HepG2 (cell line): Measurements from ENCODE around the gene AGPAT3. TPM values are rescaled to one million over a fixed set of nuclear protein-coding genes. Genes with fewer than 3 reads are reported as not detected.

Experiments
- ATAC-seq: fragments of 200-7000 bp; cut with Tn5 transposase; 3 replicates; pipeline ENCODE4 v1.9.1; 2020; ENCODE audit warnings: mild to moderate bottlenecking, moderate library complexity
- BruUV-seq: library from RNA; stranded (reverse); fragments of 400-500 nt; replicated peaks from 2 replicates; lab custom pipeline; 2021; lab: Mats Ljungman, UMichigan
- CTCF ChIA-PET: fragments of 300-600 bp; formaldehyde crosslinking; extraction: SDS; loops from one replicate; lab custom pipeline; 2021; ENCODE audit warnings: low total read pairs, inconsistent platforms, low intra/inter-chr PET ratio; lab: Yijun Ruan, JAX
- POLR2A ChIA-PET: fragments of 350-600 bp; sonication (Branson Sonifier 250); formaldehyde crosslinking; loops from one replicate; lab custom pipeline; 2020; ENCODE audit warnings: antibody characterized with exemption, inconsistent platforms; lab: Yijun Ruan, JAX
- DNase-seq: peaks from one replicate; pipeline ENCODE4 v3.0.0-alpha.2; 2015; ENCODE audit warnings: low spot score
- FAIRE-seq: peaks from 3 replicates; lab custom pipeline; 2011; peaks lifted over from hg19 to GRCh38; lab: Jason Lieb, UNC
- H2AFZ ChIP-seq: one replicate; pipeline ENCODE4 v1.6.1; 2011; ENCODE audit warnings: low read length, inconsistent platforms
- H3K27ac ChIP-seq: fragments of 300-600 bp; 3 replicates; pipeline ENCODE4 v1.8.0; 2011; ENCODE audit warnings: mixed run types, mild to moderate bottlenecking, mixed read lengths, low read length, inconsistent platforms; ENCODE audit not compliant: insufficient read depth; ENCODE audit errors: extremely low read length
- H3K27me3 ChIP-seq, 2 experiments: fragments of 200-600 bp in 1 of 2; 2 replicates in 1 of 2; 3 replicates in 1 of 2; pipeline versions ENCODE4 v1.6.0 to v1.8.0; 2011; ENCODE audit warnings: low read length in 2 of 2, mild to moderate bottlenecking in 2 of 2, moderate library complexity in 2 of 2, inconsistent platforms in 1 of 2; ENCODE audit not compliant: insufficient read depth in 2 of 2, control insufficient read depth in 1 of 2
- H3K36me3 ChIP-seq, 2 experiments: fragments of 200-600 bp in 1 of 2; replicated peaks in 1 of 2; 2 replicates in 1 of 2; 3 replicates in 1 of 2; pipeline versions ENCODE4 v1.5.1 to v1.8.0; 2011; ENCODE audit warnings: low read length in 2 of 2, inconsistent platforms in 1 of 2; ENCODE audit not compliant: insufficient read depth in 2 of 2, control insufficient read depth in 1 of 2
- H3K4me1 ChIP-seq: 2 replicates; pipeline ENCODE4 v1.5.1; 2012; ENCODE audit warnings: low read length, inconsistent platforms; ENCODE audit not compliant: insufficient read depth
- H3K4me2 ChIP-seq: 2 replicates; pipeline ENCODE4 v1.6.0; 2011; ENCODE audit warnings: low read depth, low read length, inconsistent platforms
- H3K4me3 ChIP-seq, 3 experiments: fragments of 200-600 bp in 1 of 3; sonication (generic), shearing (Covaris generic) in 1 of 3; replicated peaks in 1 of 3; 2 replicates each; pipeline ENCODE4 v1.5.1; 2011 to 2016; ENCODE audit warnings: low read length in 3 of 3, inconsistent platforms in 2 of 3, low read depth in 2 of 3, mild to moderate bottlenecking in 2 of 3, control low read depth in 1 of 3, mixed read lengths in 1 of 3; ENCODE audit not compliant: insufficient read depth in 1 of 3
- H3K79me2 ChIP-seq: one replicate; pipeline ENCODE4 v1.6.1; 2011; ENCODE audit warnings: low read length, inconsistent platforms; ENCODE audit not compliant: insufficient read depth
- H3K9ac ChIP-seq: 2 replicates; pipeline ENCODE4 v1.6.0; 2011; ENCODE audit warnings: mild to moderate bottlenecking, low read depth, low read length, inconsistent platforms; ENCODE audit not compliant: insufficient read depth
- H3K9me3 ChIP-seq: 2 replicates; pipeline ENCODE4 v1.5.1; 2012; ENCODE audit warnings: mild to moderate bottlenecking, low read length
- H4K20me1 ChIP-seq: 2 replicates; pipeline ENCODE4 v1.6.0; 2011; ENCODE audit warnings: inconsistent platforms, mild to moderate bottlenecking, low read length, moderate library complexity; ENCODE audit not compliant: insufficient read depth
- CREM ChIP-seq, 2 experiments: sonication (generic) in 1 of 2; formaldehyde crosslinking in 1 of 2; IDR thresholded peaks; 2 replicates each; pipeline versions ENCODE4 v1.4.0 to v1.6.1; 2016 to 2020; ENCODE audit warnings: antibody characterized with exemption in 1 of 2, mild to moderate bottlenecking in 1 of 2, missing genetic modification reagents in 1 of 2
- EED ChIP-seq: sonication (generic); formaldehyde crosslinking; IDR thresholded peaks from 2 replicates; pipeline ENCODE4 v1.5.0; 2020; ENCODE audit warnings: mild to moderate bottlenecking, missing genetic modification reagents
- KDM5B ChIP-seq: sonication (generic); formaldehyde crosslinking; IDR thresholded peaks from 2 replicates; pipeline ENCODE4 v1.4.0; 2020; ENCODE audit warnings: missing genetic modification reagents, mild to moderate bottlenecking, borderline replicate concordance
- MNT ChIP-seq: fragments of 450-650 bp; IDR thresholded peaks from 2 replicates; pipeline ENCODE4 v1.6.1; 2016
- POLR2A ChIP-seq, 2 experiments: IDR thresholded peaks; 2 replicates each; pipeline ENCODE4 v1.6.1; 2011; ENCODE audit warnings: low read depth in 2 of 2, low read length in 2 of 2, mild to moderate bottlenecking in 1 of 2, moderate library complexity in 1 of 2; ENCODE audit not compliant: insufficient read depth in 1 of 2
- TARDBP ChIP-seq: sonication (generic); formaldehyde crosslinking; IDR thresholded peaks from 2 replicates; pipeline ENCODE4 v1.8.0; 2022; ENCODE audit warnings: mild to moderate bottlenecking, missing genetic modification reagents
- ZNF180 ChIP-seq: sonication (generic); formaldehyde crosslinking; IDR thresholded peaks from 2 replicates; pipeline ENCODE4 v1.4.0; 2020; ENCODE audit warnings: low read depth, missing genetic modification reagents, borderline replicate concordance
- WGBS: methylation state at CpG from one replicate; pipeline ENCODE4 v1.1.6; 2017; ENCODE audit warnings: low lambda C conversion rate; 5-methylcytosine and 5-hydroxymethylcytosine counted together
- in situ Hi-C: cut with HindIII; loops from 2 replicates; pipeline ENCODE4 v1.10.0; 2017; ENCODE audit warnings: low pct_unique_long_range_greater_than_20kb; ENCODE audit not compliant: extremely low pct_ligation_motif_present
- intact Hi-C: fragments of 100-400 bp; cut with micrococcal nuclease; formaldehyde crosslinking; loops from one replicate; pipeline ENCODE4 v1.10.0; 2022; ENCODE audit not compliant: unreplicated experiment
- polyA plus RNA-seq, 8 experiments: library from polyadenylated mRNA; depleted of rRNA in 3 of 8; stranded (reverse) in 7 of 8; unstranded in 1 of 8; fragments of >200 nt; fragmentation: Illumina TruSeq in 4 of 8; extraction: Trizol in 4 of 8; gene quantifications; 2 replicates each; pipeline versions ENCODE4 v1.2.1 to v1.2.3, GENCODE V29; 2011 to 2016; ENCODE audit warnings: low read depth in 4 of 8, missing spikeins in 1 of 8, mixed read lengths in 1 of 8; ENCODE audit not compliant: insufficient read depth in 1 of 8
- total RNA-seq, 5 experiments: library from RNA; depleted of rRNA; stranded (reverse); fragments of >200 nt; fragmentation: Illumina TruSeq; extraction: Trizol; gene quantifications; 2 replicates each; pipeline ENCODE4 v1.2.3, GENCODE V29; 2016; ENCODE audit warnings: low read depth in 1 of 5
- TF ChIP-seq, protein P1 (sequence below): sonication (generic); formaldehyde crosslinking; IDR thresholded peaks from 2 replicates; pipeline ENCODE4 v1.8.0; 2022; ENCODE audit warnings: mild to moderate bottlenecking, missing genetic modification reagents; ENCODE audit not compliant: insufficient replicate concordance

The AGPAT3 gene
- total and polyA plus RNA-seq, 2 of the 13 experiments (the other 11 are each of a cell fraction or from before 2014, with no cell fraction given), result 32.2 to 54.4 TPM

DNA sequence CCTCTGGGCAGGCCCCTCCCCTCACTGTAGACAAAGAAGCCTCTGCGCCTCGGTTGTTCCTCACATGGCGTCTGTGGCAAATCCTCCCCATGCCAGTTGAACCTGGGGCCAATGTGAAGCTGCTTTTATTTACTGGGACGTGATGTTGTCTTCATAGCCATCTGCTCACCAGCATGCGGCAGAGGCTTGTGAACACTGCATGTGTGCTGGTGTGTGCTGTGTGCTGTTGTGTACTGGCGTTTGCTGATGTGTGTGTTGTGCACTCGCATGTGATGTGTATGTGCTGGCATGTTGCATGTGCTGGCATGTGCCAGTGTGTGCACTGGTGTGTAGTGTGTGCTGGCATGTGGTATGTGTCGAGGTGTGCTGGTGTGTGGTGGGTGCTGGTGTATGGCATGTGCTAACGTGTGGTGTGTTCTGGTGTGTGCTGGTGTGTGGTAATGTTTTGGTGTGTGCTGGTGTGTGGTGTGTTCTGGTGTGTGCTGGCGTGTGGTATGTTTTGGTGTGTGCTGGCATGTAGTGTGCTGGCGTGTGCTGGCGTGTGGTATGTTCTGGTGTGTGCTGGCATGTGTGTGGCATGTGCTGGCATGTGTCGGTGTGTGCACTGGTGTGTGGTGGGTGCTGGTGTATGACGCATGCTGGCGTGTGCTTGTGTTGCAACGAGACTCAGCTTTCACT is 109.9 kb downstream of the AGPAT3 start:
- 92% methylated on average over 13 of the region's 16 CpGs for whole genome bisulfite sequencing
- H2AFZ ChIP-seq, result no peak overlapping the region
- no peaks in the 10 kb centered on the region for H3K79me2 ChIP-seq
- peaks cover 11 to 23% of the 10 kb centered on the region in 2 experiments; a peak in 4 of 5 replicates for H3K36me3 ChIP-seq
- H3K4me3 ChIP-seq, result no peak overlapping the region
- FAIRE-seq (no peak), ATAC-seq (no peak), DNase-seq (no peak)
- POLR2A ChIA-PET, result no interaction called here
- in situ Hi-C loops, result no loop called here
- no peak overlapping the region for H3K27ac ChIP-seq
- TF ChIP-seq MNT, result peak; percentile 82
- TF ChIP-seq EED (CRISPR knock-in tag), result peak; percentile 54; the same call in 1 of the 2 replicates
- no peak for TF ChIP-seq CREM (IDR thresholded peaks at IDR 0.05)
- no peak for TF ChIP-seq CREM (CRISPR knock-in tag; IDR thresholded peaks at IDR 0.05)
- no peak for TF ChIP-seq ZNF180 (CRISPR knock-in tag)
- TF ChIP-seq POLR2A (IDR thresholded peaks at IDR 0.05; ENCODE audit: insufficient read depth in 1 of 2, low read depth in 2 of 2, low read length in 2 of 2), result peak in 1 of 2 experiments; percentile 34; a peak in 1 of 4 replicates
- peak; percentile 16; the same call in 1 of the 2 replicates for TF ChIP-seq TARDBP (CRISPR knock-in tag)
- TF ChIP-seq, protein P1, sequence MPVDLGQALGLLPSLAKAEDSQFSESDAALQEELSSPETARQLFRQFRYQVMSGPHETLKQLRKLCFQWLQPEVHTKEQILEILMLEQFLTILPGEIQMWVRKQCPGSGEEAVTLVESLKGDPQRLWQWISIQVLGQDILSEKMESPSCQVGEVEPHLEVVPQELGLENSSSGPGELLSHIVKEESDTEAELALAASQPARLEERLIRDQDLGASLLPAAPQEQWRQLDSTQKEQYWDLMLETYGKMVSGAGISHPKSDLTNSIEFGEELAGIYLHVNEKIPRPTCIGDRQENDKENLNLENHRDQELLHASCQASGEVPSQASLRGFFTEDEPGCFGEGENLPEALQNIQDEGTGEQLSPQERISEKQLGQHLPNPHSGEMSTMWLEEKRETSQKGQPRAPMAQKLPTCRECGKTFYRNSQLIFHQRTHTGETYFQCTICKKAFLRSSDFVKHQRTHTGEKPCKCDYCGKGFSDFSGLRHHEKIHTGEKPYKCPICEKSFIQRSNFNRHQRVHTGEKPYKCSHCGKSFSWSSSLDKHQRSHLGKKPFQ (CRISPR knock-in tag), result peak; percentile 17
- TF ChIP-seq KDM5B, result peak; percentile 41; the same call in 1 of the 2 replicates
- H3K27me3 ChIP-seq, result no peaks in the 10 kb centered on the region
- intact Hi-C loops, result no loop called here
- CTCF ChIA-PET, result interaction anchor here (1.2 to 2.3 kb wide), 2 partner anchors 37 to 164 kb away, joined by 5 to 11 read pairs; no protein-coding TSS in a partner anchor
- H3K4me2 ChIP-seq, result no peak overlapping the region
- H4K20me1 ChIP-seq, result no peaks in the 10 kb centered on the region
- no TSS peak for BruUV-seq
- H3K9ac ChIP-seq, result no peak overlapping the region
- peaks cover 17% of the 10 kb centered on the region for H3K4me1 ChIP-seq
- no peaks in the 10 kb centered on the region for H3K9me3 ChIP-seq
